HEK293 (cell line): ENCODE data around the gene SLC35A4.
"Not testable (repeated sequence)": the region's sequence is repeated elsewhere in the genome, so short reads cannot be mapped to it uniquely, and the experiment has no call there.

ENCODE experiments used
- CTCF ChIP-seq: fragments of 450-650 bp; formaldehyde crosslinking; IDR thresholded peaks from 2 replicates; pipeline ENCODE4 v1.5.1; 2016; ENCODE audit warnings: missing biosample characterization, missing genetic modification characterization
- ZBTB1 ChIP-seq: fragments of 450-650 bp; formaldehyde crosslinking; IDR thresholded peaks from 2 replicates; pipeline ENCODE4 v1.5.1; 2016; ENCODE audit warnings: missing biosample characterization, missing genetic modification characterization
- ZBTB17 ChIP-seq: fragments of 450-650 bp; formaldehyde crosslinking; IDR thresholded peaks from 2 replicates; pipeline ENCODE4 v1.5.1; 2016; ENCODE audit warnings: missing biosample characterization, missing genetic modification characterization
- ZBTB8A ChIP-seq: fragments of 450-650 bp; formaldehyde crosslinking; IDR thresholded peaks from 2 replicates; pipeline ENCODE4 v1.5.1; 2016; ENCODE audit warnings: missing biosample characterization, missing genetic modification characterization
- ZFP3 ChIP-seq: fragments of 450-650 bp; formaldehyde crosslinking; IDR thresholded peaks from 2 replicates; pipeline ENCODE4 v1.5.1; 2016; ENCODE audit warnings: low read depth, missing biosample characterization, missing genetic modification characterization
- ZNF639 ChIP-seq: fragments of 450-650 bp; formaldehyde crosslinking; IDR thresholded peaks from 2 replicates; pipeline ENCODE4 v1.5.1; 2016; ENCODE audit warnings: missing biosample characterization, missing genetic modification characterization
- ZNF664 ChIP-seq: fragments of 450-650 bp; formaldehyde crosslinking; IDR thresholded peaks from 2 replicates; pipeline ENCODE4 v1.5.1; 2016; ENCODE audit warnings: missing biosample characterization, missing genetic modification characterization
- ZNF704 ChIP-seq: fragments of 450-650 bp; formaldehyde crosslinking; IDR thresholded peaks from 2 replicates; pipeline ENCODE4 v1.5.1; 2016; ENCODE audit warnings: missing biosample characterization, missing genetic modification characterization

GRCh38 chr5:140603446-140603698 lies 38.7 kb downstream of the SLC35A4 start:
- not testable (repeated sequence) for TF ChIP-seq ZNF664; ZFP3 (tag by site-specific recombination); ZBTB17; CTCF; ZNF639 (tag by site-specific recombination); ZNF704; ZBTB1 (tag by site-specific recombination); ZBTB8A (tag by site-specific recombination)
